IMR-90 (cell line): ENCODE data around the gene KLHL36. TPM values are rescaled to one million over a fixed set of nuclear protein-coding genes. Genes with fewer than 3 reads are reported as not detected.

Source experiments
- ATAC-seq: fragments of 200-7000 bp; cut with Tn5 transposase; 2 replicates; pipeline ENCODE4 v1.9.1; 2020; ENCODE audit warnings: low read depth, mild to moderate bottlenecking, moderate library complexity
- BruUV-seq: library from RNA; stranded (reverse); fragments of 400-500 nt; replicated peaks from 2 replicates; lab custom pipeline; 2021; lab: Mats Ljungman, UMichigan
- CTCF ChIA-PET: fragments of 300-600 bp; formaldehyde crosslinking; extraction: SDS; loops from one replicate; lab custom pipeline; 2021; ENCODE audit warnings: antibody characterized with exemption; lab: Yijun Ruan, JAX
- POLR2A ChIA-PET: fragments of 300-600 bp; sonication (Branson Sonifier 250); formaldehyde crosslinking; loops from one replicate; lab custom pipeline; 2022; ENCODE audit warnings: antibody characterized with exemption; ENCODE audit not compliant: unreplicated experiment; lab: Charles Lee
- DNase-seq: peaks from one replicate; pipeline ENCODE4 v3.0.0; 2013
- H2AFZ ChIP-seq: replicated peaks from 2 replicates; pipeline ENCODE3; 2013; ENCODE audit warnings: low read length, mild to moderate bottlenecking; ENCODE audit not compliant: poor library complexity
- H2AK5ac ChIP-seq: 2 replicates; pipeline ENCODE4 v1.6.1; 2013; ENCODE audit warnings: low read depth, low read length, inconsistent platforms
- H2AK9ac ChIP-seq: replicated peaks from 2 replicates; pipeline ENCODE3; 2013; ENCODE audit warnings: mild to moderate bottlenecking, low read depth, low read length, moderate library complexity; ENCODE audit not compliant: poor library complexity
- H2BK120ac ChIP-seq: 2 replicates; pipeline ENCODE4 v1.6.1; 2013; ENCODE audit warnings: low read depth, low read length, inconsistent platforms
- H2BK15ac ChIP-seq: 3 replicates; pipeline ENCODE4 v1.6.1; 2013; ENCODE audit warnings: low read depth, low read length, inconsistent platforms
- H2BK20ac ChIP-seq: 2 replicates; pipeline ENCODE4 v1.6.1; 2013; ENCODE audit warnings: low read depth, mild to moderate bottlenecking, inconsistent platforms, low read length, moderate library complexity
- H2BK5ac ChIP-seq: 2 replicates; pipeline ENCODE4 v1.6.1; 2013; ENCODE audit warnings: mild to moderate bottlenecking, low read depth, low read length, inconsistent platforms; ENCODE audit not compliant: poor library complexity, severe bottlenecking
- H3K14ac ChIP-seq: replicated peaks from 2 replicates; pipeline ENCODE4 v1.6.1; 2013; ENCODE audit warnings: low read depth, low read length, inconsistent platforms
- H3K18ac ChIP-seq: 2 replicates; pipeline ENCODE4 v1.6.1; 2013; ENCODE audit warnings: low read depth, low read length, control low read depth
- H3K23ac ChIP-seq: 2 replicates; pipeline ENCODE4 v1.6.1; 2013; ENCODE audit warnings: low read depth, low read length, inconsistent platforms
- H3K27ac ChIP-seq: 2 replicates; pipeline ENCODE4 v1.5.1; 2013; ENCODE audit warnings: mild to moderate bottlenecking, control low read depth, low read length; ENCODE audit not compliant: insufficient read depth
- H3K27me3 ChIP-seq: 2 replicates; pipeline ENCODE4 v1.6.1; 2013; ENCODE audit warnings: low read length; ENCODE audit not compliant: control insufficient read depth, insufficient read depth
- H3K36me3 ChIP-seq: 2 replicates; pipeline ENCODE4 v1.6.1; 2013; ENCODE audit warnings: low read length, mixed read lengths; ENCODE audit not compliant: control insufficient read depth, insufficient read depth
- H3K4ac ChIP-seq: 2 replicates; pipeline ENCODE4 v1.6.1; 2013; ENCODE audit warnings: low read depth, low read length, inconsistent platforms
- H3K4me1 ChIP-seq: 2 replicates; pipeline ENCODE4 v1.6.1; 2013; ENCODE audit warnings: low read length, mixed read lengths; ENCODE audit not compliant: control insufficient read depth, insufficient read depth
- H3K4me2 ChIP-seq: 2 replicates; pipeline ENCODE4 v1.6.1; 2013; ENCODE audit warnings: low read depth, mild to moderate bottlenecking, control low read depth, low read length, moderate library complexity
- H3K4me3 ChIP-seq: 2 replicates; pipeline ENCODE4 v1.5.1; 2013; ENCODE audit warnings: low read depth, mild to moderate bottlenecking, control low read depth, low read length, moderate library complexity; ENCODE audit not compliant: insufficient read depth
- H3K56ac ChIP-seq: 2 replicates; pipeline ENCODE4 v1.6.1; 2013; ENCODE audit warnings: low read length, inconsistent platforms; ENCODE audit not compliant: insufficient read depth; ENCODE audit errors: extremely low read depth
- H3K79me1 ChIP-seq, 2 experiments: 2 replicates each; pipeline ENCODE4 v1.6.1; 2013; ENCODE audit warnings: low read length in 2 of 2, inconsistent platforms in 1 of 2, low read depth in 1 of 2
- H3K9ac ChIP-seq: 2 replicates; pipeline ENCODE4 v1.6.1; 2013; ENCODE audit warnings: low read depth, low read length, control low read depth
- H3K9me1 ChIP-seq: 2 replicates; pipeline ENCODE4 v1.6.1; 2013; ENCODE audit warnings: low read length, inconsistent platforms; ENCODE audit not compliant: insufficient read depth
- H3K9me3 ChIP-seq: 2 replicates; pipeline ENCODE4 v1.6.1; 2013; ENCODE audit warnings: low read length; ENCODE audit not compliant: control insufficient read depth, insufficient read depth
- H4K20me1 ChIP-seq: 2 replicates; pipeline ENCODE4 v1.6.1; 2013; ENCODE audit warnings: low read length, inconsistent platforms; ENCODE audit not compliant: insufficient read depth
- H4K5ac ChIP-seq: 2 replicates; pipeline ENCODE4 v1.6.1; 2013; ENCODE audit warnings: mild to moderate bottlenecking, low read depth, low read length, control low read depth
- H4K8ac ChIP-seq, 2 experiments: 2 replicates each; pipeline ENCODE4 v1.6.1; 2013; ENCODE audit warnings: low read depth in 2 of 2, low read length in 2 of 2, control low read depth in 1 of 2, inconsistent platforms in 1 of 2
- H4K91ac ChIP-seq: 2 replicates; pipeline ENCODE4 v1.6.1; 2013; ENCODE audit warnings: low read depth, low read length, inconsistent platforms; ENCODE audit not compliant: insufficient read depth
- MAFK ChIP-seq: IDR thresholded peaks from 2 replicates; pipeline ENCODE4 v1.6.1; 2012; ENCODE audit warnings: low read depth, low read length, improper control_type of control experiment
- MAZ ChIP-seq: IDR thresholded peaks from 2 replicates; pipeline ENCODE4 v1.6.1; 2012; ENCODE audit warnings: low read depth, mild to moderate bottlenecking, low read length, improper control_type of control experiment, moderate library complexity, borderline replicate concordance
- MXI1 ChIP-seq: IDR thresholded peaks from 2 replicates; pipeline ENCODE4 v1.6.1; 2012; ENCODE audit warnings: low read depth, mild to moderate bottlenecking, low read length, moderate library complexity, borderline replicate concordance
- WGBS, 2 experiments: methylation state at CpG; one replicate each; pipeline versions ENCODE4 v1.1.5 to v1.1.7; 2013; ENCODE audit warnings: missing lambda C conversion rate in 2 of 2; ENCODE audit not compliant: insufficient read length in 1 of 2; ENCODE audit errors: extremely low coverage in 2 of 2; 5-methylcytosine and 5-hydroxymethylcytosine counted together
- dilution Hi-C: fragments of 300-500 bp; cut with HindIII; formaldehyde crosslinking; loops from one replicate; pipeline ENCODE4 v1.14.3; 2018; ENCODE audit warnings: low sequenced_read_pairs; ENCODE audit not compliant: unreplicated experiment
- in situ Hi-C: fragments of 300-500 bp; cut with MboI; formaldehyde crosslinking; loops from 3 replicates; pipeline ENCODE4 v1.14.3; 2019; ENCODE audit warnings: low sequenced_read_pairs, inconsistent platforms, mixed read lengths
- intact Hi-C: fragments of 100-400 bp; cut with micrococcal nuclease; formaldehyde crosslinking; loops from 2 replicates; pipeline ENCODE4 v1.10.0; 2022
- polyA plus RNA-seq, 3 experiments: library from polyadenylated mRNA; depleted of rRNA; stranded (reverse); fragments of >200 nt; gene quantifications; 2 replicates each; pipeline ENCODE4 v1.2.3, GENCODE V29; 2012; ENCODE audit warnings: low replicate concordance in 1 of 3
- total RNA-seq: library from RNA; depleted of rRNA; stranded (reverse); fragments of >200 nt; gene quantifications from 2 replicates; pipeline ENCODE4 v1.2.3, GENCODE V29; 2012

KLHL36 gene
- total and polyA plus RNA-seq, 2 of the 4 experiments (the other 2 are of a cell fraction), result 45.9 to 46.3 TPM

DNA sequence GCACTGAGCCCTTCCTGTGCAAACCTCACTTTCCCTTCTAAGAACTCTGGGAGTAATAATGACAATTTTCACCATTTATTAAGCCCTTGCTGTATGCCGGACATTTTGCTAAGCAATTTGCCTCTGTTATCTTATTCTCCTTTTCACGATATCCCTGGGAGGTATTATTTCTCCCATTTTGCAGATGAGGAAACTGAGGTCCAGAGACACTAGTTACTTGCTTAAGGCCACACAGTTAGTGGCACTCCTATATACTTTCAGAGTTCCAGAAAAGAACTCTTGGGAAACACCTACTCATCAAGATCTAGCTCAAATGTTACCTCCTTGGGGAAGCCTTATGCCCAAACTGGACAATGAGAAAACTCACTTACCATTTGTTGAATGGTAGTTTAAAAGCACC is 46.7 kb downstream of the KLHL36 start:
- intact Hi-C loops (no loop called here), dilution Hi-C loops (no loop called here), in situ Hi-C loops (no loop called here)
- no peak overlapping the region for H2BK15ac ChIP-seq
- H4K91ac ChIP-seq, result no peak overlapping the region
- H2AK9ac ChIP-seq, result no peak overlapping the region
- H4K8ac ChIP-seq, result no peak overlapping the region
- no peak overlapping the region for H2BK5ac ChIP-seq
- no peak for ATAC-seq
- no peak overlapping the region for H3K9ac ChIP-seq
- no peak overlapping the region for H3K18ac ChIP-seq
- no peak overlapping the region for H3K4ac ChIP-seq
- H2BK120ac ChIP-seq, result no peak overlapping the region
- no TSS peak for BruUV-seq
- no peak overlapping the region for H3K23ac ChIP-seq
- H2AFZ ChIP-seq, result no peak overlapping the region
- H3K4me3 ChIP-seq, result no peak overlapping the region
- H3K14ac ChIP-seq, result no peak overlapping the region
- H3K27me3 ChIP-seq, result no peaks in the 10 kb centered on the region
- no peak overlapping the region for H2BK20ac ChIP-seq
- WGBS, 2 experiments, result no CpG with 5 or more reads among the region's 2 CpGs
- H4K20me1 ChIP-seq, result no peaks in the 10 kb centered on the region; the same call in 1 of the 2 replicates
- H3K36me3 ChIP-seq, result no peaks in the 10 kb centered on the region
- H2AK5ac ChIP-seq, result no peak overlapping the region
- POLR2A ChIA-PET, result interaction anchor here (0.5 kb wide), 1 partner anchor 394 kb away, joined by 6 read pairs; no protein-coding TSS in a partner anchor
- no peaks in the 10 kb centered on the region for H3K9me3 ChIP-seq
- no peak overlapping the region for H3K56ac ChIP-seq
- H3K27ac ChIP-seq, result no peak overlapping the region
- peaks cover 6% of the 10 kb centered on the region for H3K9me1 ChIP-seq
- TF ChIP-seq MAZ (no peak), MXI1 (no peak), MAFK (no peak)
- peaks cover 4 to 7% of the 10 kb centered on the region in 2 experiments; a peak in 2 of 4 replicates for H3K79me1 ChIP-seq
- DNase-seq, result no peak
- H3K4me1 ChIP-seq, result peaks cover 5% of the 10 kb centered on the region
- H4K5ac ChIP-seq, result no peak overlapping the region
- CTCF ChIA-PET, result no interaction called here
- no peak overlapping the region for H3K4me2 ChIP-seq
